ENCODE data around the gene PEAK1. TPM values are rescaled to one million over a fixed set of nuclear protein-coding genes. Genes with fewer than 3 reads are reported as not detected.

PEAK1 gene
- total and polyA plus RNA-seq, 7 experiments from 2014 or later, result 1.2 to 31.0 (median 12.7) TPM

- DNase-seq (no peak), ATAC-seq (no peak)
- peaks cover 0 to 2% (median 0%) of the 10 kb centered on the region in 5 donors for H3K36me3 Mint-ChIP-seq
- ChIA-PET CTCF (interaction anchor here (0.5 kb wide), 1 partner anchor 284 kb away, joined by 3 read pairs; no protein-coding TSS in a partner anchor), POLR2A (interaction anchor here (0.5 to 0.7 kb wide), 2 partner anchors 138 to 155 kb away, joined by 3 read pairs; partner anchors contain the start of gene TSPAN3)
- peaks cover 5 to 22% (median 14%) of the 10 kb centered on the region in 7 donors for H3K4me1 Mint-ChIP-seq
- intact Hi-C loops (cut with micrococcal nuclease), result no loop called here
- no peaks in the 10 kb centered on the region for H3K9me3 ChIP-seq (ENCODE audit: control insufficient read depth in 2 of 3, low read length in 3 of 3)
- no peak overlapping the region for H3K27ac Mint-ChIP-seq
- H3K36me3 ChIP-seq (ENCODE audit: control insufficient read depth in 2 of 3, insufficient read depth in 3 of 3, low read length in 3 of 3), result no peaks in the 10 kb centered on the region
- peaks cover 0 to 11% of the 10 kb centered on the region in 2 donors for H3K4me1 ChIP-seq (ENCODE audit: control insufficient read depth in 2 of 2, insufficient read depth in 2 of 2, low read length in 2 of 2)
- H3K27me3 ChIP-seq (ENCODE audit: control insufficient read depth in 2 of 2, insufficient read depth in 2 of 2, low read length in 2 of 2), result no peaks in the 10 kb centered on the region
- no peak overlapping the region for H3K4me3 Mint-ChIP-seq
- no peaks in the 10 kb centered on the region for H3K9me3 Mint-ChIP-seq
- peaks cover 0 to 3% (median 0%) of the 10 kb centered on the region in 5 donors for H3K27me3 Mint-ChIP-seq
- H3K27ac ChIP-seq (ENCODE audit: low read depth, low read length), result no peak overlapping the region
- no peak overlapping the region for H3K4me3 ChIP-seq (ENCODE audit: low read length)
Measured at GRCh38 chr15:77225646-77226045, 194.3 kb downstream of the PEAK1 start.

- DNase-seq (no peak), ATAC-seq (no peak)
- no peaks in the 10 kb centered on the region for H3K9me3 ChIP-seq (ENCODE audit: control insufficient read depth in 2 of 3, low read length in 3 of 3)
- Mint-ChIP-seq H3K27ac (peak overlapping the region in 3 of 9 donors; percentile 2 to 33 (median 5)), H3K27me3 (peaks cover 0 to 3% (median 0%) of the 10 kb centered on the region in 5 donors), H3K4me1 (peaks cover 5 to 22% (median 14%) of the 10 kb centered on the region in 7 donors), H3K36me3 (no peaks in the 10 kb centered on the region), H3K4me3 (peak overlapping the region in 3 of 10 donors; percentile 25 to 59 (median 32)), H3K9me3 (no peaks in the 10 kb centered on the region)
- no peak overlapping the region for H3K4me3 ChIP-seq (ENCODE audit: low read length)
- intact Hi-C loops (cut with micrococcal nuclease), result no loop called here
- H3K27ac ChIP-seq (ENCODE audit: low read depth, low read length), result no peak overlapping the region
- peaks cover 0 to 11% of the 10 kb centered on the region in 2 donors for H3K4me1 ChIP-seq (ENCODE audit: control insufficient read depth in 2 of 2, insufficient read depth in 2 of 2, low read length in 2 of 2)
- POLR2A ChIA-PET, result interaction anchor here (0.5 to 0.7 kb wide), 2 partner anchors 139 to 154 kb away, joined by 3 read pairs; partner anchors contain the start of gene TSPAN3
- H3K27me3 ChIP-seq (ENCODE audit: control insufficient read depth in 2 of 2, insufficient read depth in 2 of 2, low read length in 2 of 2), result no peaks in the 10 kb centered on the region
- CTCF ChIA-PET, result interaction anchor here (0.5 kb wide), 1 partner anchor 283 kb away, joined by 3 read pairs; no protein-coding TSS in a partner anchor
- H3K36me3 ChIP-seq (ENCODE audit: control insufficient read depth in 2 of 3, insufficient read depth in 3 of 3, low read length in 3 of 3), result no peaks in the 10 kb centered on the region
Measured at GRCh38 chr15:77225088-77225487, 194.8 kb downstream of the PEAK1 start.

- intact Hi-C loops (cut with micrococcal nuclease), result no loop called here
- DNase-seq, result peak in 3 of 9 donors; percentile 0 to 13 (median 13)
- Histone ChIP-seq H3K36me3 (ENCODE audit: control insufficient read depth in 2 of 3, insufficient read depth in 3 of 3, low read length in 3 of 3) (no peaks in the 10 kb centered on the region), H3K4me3 (ENCODE audit: low read length) (no peak overlapping the region), H3K27me3 (ENCODE audit: control insufficient read depth in 2 of 2, insufficient read depth in 2 of 2, low read length in 2 of 2) (no peaks in the 10 kb centered on the region), H3K9me3 (ENCODE audit: control insufficient read depth in 2 of 3, low read length in 3 of 3) (no peaks in the 10 kb centered on the region), H3K4me1 (ENCODE audit: control insufficient read depth in 2 of 2, insufficient read depth in 2 of 2, low read length in 2 of 2) (peaks cover 0 to 11% of the 10 kb centered on the region in 2 donors), H3K27ac (ENCODE audit: low read depth, low read length) (no peak overlapping the region)
- ChIA-PET CTCF (no interaction called here), POLR2A (no interaction called here)
- H3K36me3 Mint-ChIP-seq, result no peaks in the 10 kb centered on the region
- ATAC-seq, result no peak
- peak overlapping the region in 5 of 10 donors; percentile 27 to 59 (median 37) for H3K4me3 Mint-ChIP-seq
- H3K9me3 Mint-ChIP-seq, result no peaks in the 10 kb centered on the region
- H3K4me1 Mint-ChIP-seq, result peaks cover 5 to 22% (median 14%) of the 10 kb centered on the region in 7 donors
- H3K27ac Mint-ChIP-seq, result peak overlapping the region in 3 of 9 donors; percentile 15 to 65 (median 42)
- H3K27me3 Mint-ChIP-seq, result peaks cover 0 to 3% (median 0%) of the 10 kb centered on the region in 5 donors
Measured at GRCh38 chr15:77224352-77224751, 195.6 kb downstream of the PEAK1 start.

GRCh38 chr15:77221708-77222107 is 198.2 kb downstream of the PEAK1 start:
- ATAC-seq (no peak), DNase-seq (no peak)
- Mint-ChIP-seq H3K4me1 (peaks cover 5 to 20% (median 14%) of the 10 kb centered on the region in 7 donors), H3K9me3 (no peaks in the 10 kb centered on the region), H3K4me3 (no peak overlapping the region), H3K27ac (no peak overlapping the region), H3K36me3 (no peaks in the 10 kb centered on the region), H3K27me3 (peaks cover 0 to 3% (median 0%) of the 10 kb centered on the region in 5 donors)
- no peaks in the 10 kb centered on the region for H3K36me3 ChIP-seq (ENCODE audit: control insufficient read depth in 2 of 3, insufficient read depth in 3 of 3, low read length in 3 of 3)
- H3K27me3 ChIP-seq (ENCODE audit: control insufficient read depth in 2 of 2, insufficient read depth in 2 of 2, low read length in 2 of 2), result no peaks in the 10 kb centered on the region
- ChIA-PET POLR2A (no interaction called here), CTCF (no interaction called here)
- H3K27ac ChIP-seq (ENCODE audit: low read depth, low read length), result no peak overlapping the region
- intact Hi-C loops (cut with micrococcal nuclease), result no loop called here
- H3K9me3 ChIP-seq (ENCODE audit: control insufficient read depth in 2 of 3, low read length in 3 of 3), result no peaks in the 10 kb centered on the region
- no peak overlapping the region for H3K4me3 ChIP-seq (ENCODE audit: low read length)
- H3K4me1 ChIP-seq (ENCODE audit: control insufficient read depth in 2 of 2, insufficient read depth in 2 of 2, low read length in 2 of 2), result peaks cover 0 to 11% of the 10 kb centered on the region in 2 donors

GRCh38 chr15:77221174-77221573 is 198.7 kb downstream of the PEAK1 start:
- no peak overlapping the region for H3K27ac Mint-ChIP-seq
- no peak for DNase-seq
- CTCF ChIA-PET, result no interaction called here
- no peak for ATAC-seq
- no peaks in the 10 kb centered on the region for H3K27me3 ChIP-seq (ENCODE audit: control insufficient read depth in 2 of 2, insufficient read depth in 2 of 2, low read length in 2 of 2)
- H3K4me3 Mint-ChIP-seq, result no peak overlapping the region
- peaks cover 0 to 5% (median 0%) of the 10 kb centered on the region in 5 donors for H3K36me3 Mint-ChIP-seq
- H3K9me3 ChIP-seq (ENCODE audit: control insufficient read depth in 2 of 3, low read length in 3 of 3), result no peaks in the 10 kb centered on the region
- POLR2A ChIA-PET, result interaction anchor here (0.6 kb wide), 1 partner anchor 31 kb away, joined by 3 read pairs; no protein-coding TSS in a partner anchor
- no peaks in the 10 kb centered on the region for H3K9me3 Mint-ChIP-seq
- H3K36me3 ChIP-seq (ENCODE audit: control insufficient read depth in 2 of 3, insufficient read depth in 3 of 3, low read length in 3 of 3), result no peaks in the 10 kb centered on the region
- intact Hi-C loops (cut with micrococcal nuclease), result no loop called here
- peaks cover 5 to 15% (median 14%) of the 10 kb centered on the region in 7 donors for H3K4me1 Mint-ChIP-seq
- peaks cover 0 to 11% of the 10 kb centered on the region in 2 donors for H3K4me1 ChIP-seq (ENCODE audit: control insufficient read depth in 2 of 2, insufficient read depth in 2 of 2, low read length in 2 of 2)
- no peak overlapping the region for H3K27ac ChIP-seq (ENCODE audit: low read depth, low read length)
- no peak overlapping the region for H3K4me3 ChIP-seq (ENCODE audit: low read length)
- H3K27me3 Mint-ChIP-seq, result peaks cover 0 to 3% (median 0%) of the 10 kb centered on the region in 5 donors

- H3K27me3 Mint-ChIP-seq, result peaks cover 0 to 3% (median 0%) of the 10 kb centered on the region in 5 donors
- DNase-seq, result no peak
- H3K4me3 Mint-ChIP-seq, result no peak overlapping the region
- no peaks in the 10 kb centered on the region for H3K36me3 ChIP-seq (ENCODE audit: control insufficient read depth in 2 of 3, insufficient read depth in 3 of 3, low read length in 3 of 3)
- no peaks in the 10 kb centered on the region for H3K27me3 ChIP-seq (ENCODE audit: control insufficient read depth in 2 of 2, insufficient read depth in 2 of 2, low read length in 2 of 2)
- CTCF ChIA-PET, result no interaction called here
- no peak for ATAC-seq
- H3K4me1 Mint-ChIP-seq, result peaks cover 3 to 8% (median 7%) of the 10 kb centered on the region in 7 donors
- no peaks in the 10 kb centered on the region for H3K9me3 ChIP-seq (ENCODE audit: control insufficient read depth in 2 of 3, low read length in 3 of 3)
- H3K9me3 Mint-ChIP-seq, result peaks cover 0 to 2% (median 0%) of the 10 kb centered on the region in 11 donors
- peaks cover 0 to 8% (median 0%) of the 10 kb centered on the region in 5 donors for H3K36me3 Mint-ChIP-seq
- no peak overlapping the region for H3K4me3 ChIP-seq (ENCODE audit: low read length)
- POLR2A ChIA-PET, result no interaction called here
- peaks cover 0 to 8% of the 10 kb centered on the region in 2 donors for H3K4me1 ChIP-seq (ENCODE audit: control insufficient read depth in 2 of 2, insufficient read depth in 2 of 2, low read length in 2 of 2)
- H3K27ac ChIP-seq (ENCODE audit: low read depth, low read length), result no peak overlapping the region
- intact Hi-C loops (cut with micrococcal nuclease), result no loop called here
- no peak overlapping the region for H3K27ac Mint-ChIP-seq
Measured at GRCh38 chr15:77219841-77220240, 200.1 kb downstream of the PEAK1 start.

GRCh38 chr15:77209221-77209620 is 210.7 kb downstream of the PEAK1 start:
- CTCF ChIA-PET, result no interaction called here
- no peaks in the 10 kb centered on the region for H3K36me3 ChIP-seq (ENCODE audit: control insufficient read depth in 2 of 3, insufficient read depth in 3 of 3, low read length in 3 of 3)
- intact Hi-C loops (cut with micrococcal nuclease), result no loop called here
- no peaks in the 10 kb centered on the region for H3K27me3 ChIP-seq (ENCODE audit: control insufficient read depth in 2 of 2, insufficient read depth in 2 of 2, low read length in 2 of 2)
- no peaks in the 10 kb centered on the region for H3K4me1 ChIP-seq (ENCODE audit: control insufficient read depth in 2 of 2, insufficient read depth in 2 of 2, low read length in 2 of 2)
- H3K9me3 Mint-ChIP-seq, result peaks cover 0 to 12% (median 0%) of the 10 kb centered on the region in 11 donors
- H3K27ac Mint-ChIP-seq, result no peak overlapping the region
- no peak overlapping the region for H3K27ac ChIP-seq (ENCODE audit: low read depth, low read length)
- ATAC-seq, result no peak
- no peak overlapping the region for H3K4me3 Mint-ChIP-seq
- H3K9me3 ChIP-seq (ENCODE audit: control insufficient read depth in 2 of 3, low read length in 3 of 3), result no peaks in the 10 kb centered on the region
- H3K4me1 Mint-ChIP-seq, result peaks cover 0 to 19% (median 12%) of the 10 kb centered on the region in 7 donors
- POLR2A ChIA-PET, result no interaction called here
- H3K36me3 Mint-ChIP-seq, result peaks cover 0 to 19% (median 12%) of the 10 kb centered on the region in 5 donors
- no peak for DNase-seq
- H3K4me3 ChIP-seq (ENCODE audit: low read length), result no peak overlapping the region
- H3K27me3 Mint-ChIP-seq, result no peaks in the 10 kb centered on the region
